PC-3 (cell line): ENCODE data around the gene CARS1. TPM values are rescaled to one million over a fixed set of nuclear protein-coding genes. Genes with fewer than 3 reads are reported as not detected.

Experiments used
- ATAC-seq: fragments of 200-7000 bp; cut with Tn5 transposase; 2 replicates; pipeline ENCODE4 v1.9.1; 2020; ENCODE audit warnings: mild to moderate bottlenecking, moderate library complexity
- BruUV-seq: library from RNA; stranded (reverse); fragments of 400-500 nt; replicated peaks from 2 replicates; lab custom pipeline; 2021; lab: Mats Ljungman, UMichigan
- CTCF ChIA-PET: fragments of 300-600 bp; sonication (Branson Sonifier 250); formaldehyde crosslinking; loops from one replicate; lab custom pipeline; 2022; ENCODE audit warnings: antibody characterized with exemption; lab: Charles Lee
- POLR2A ChIA-PET: fragments of 300-600 bp; sonication (Branson Sonifier 250); formaldehyde crosslinking; loops from one replicate; lab custom pipeline; 2022; ENCODE audit warnings: antibody characterized with exemption; ENCODE audit not compliant: unreplicated experiment; lab: Charles Lee
- DNase-seq: peaks from one replicate; pipeline ENCODE4 v3.0.0-alpha.2; 2015
- H2AFZ ChIP-seq: fragments of 300-600 bp; sonication (generic); 2 replicates; pipeline ENCODE4 v1.6.0; 2016; ENCODE audit warnings: antibody characterized with exemption, low read length
- H3F3A ChIP-seq: fragments of 300-600 bp; sonication (generic); one replicate; pipeline ENCODE4 v1.6.0; 2017; ENCODE audit warnings: antibody characterized with exemption, low read length, control low read depth, mild to moderate bottlenecking; ENCODE audit not compliant: unreplicated experiment
- H3K27ac ChIP-seq: fragments of 300-600 bp; sonication (generic); 2 replicates; pipeline ENCODE4 v1.5.1; 2016; ENCODE audit warnings: mild to moderate bottlenecking, low read length
- H3K27me3 ChIP-seq: fragments of 300-600 bp; sonication (generic); 2 replicates; pipeline ENCODE4 v1.6.1; 2016; ENCODE audit warnings: low read length, mixed read lengths
- H3K36me3 ChIP-seq: fragments of 300-600 bp; sonication (generic); 2 replicates; pipeline ENCODE4 v1.6.1; 2016; ENCODE audit warnings: low read depth, mixed run types, low read length, mixed read lengths
- H3K4me1 ChIP-seq: fragments of 300-600 bp; sonication (generic); 2 replicates; pipeline ENCODE4 v1.5.1; 2016; ENCODE audit warnings: low read length; ENCODE audit not compliant: insufficient read depth
- H3K4me2 ChIP-seq: fragments of 300-600 bp; sonication (generic); 2 replicates; pipeline ENCODE4 v1.6.0; 2016; ENCODE audit warnings: low read length
- H3K4me3 ChIP-seq: fragments of 300-600 bp; sonication (generic); 2 replicates; pipeline ENCODE4 v1.5.1; 2016; ENCODE audit warnings: mild to moderate bottlenecking, low read length, mixed read lengths
- H3K79me2 ChIP-seq: fragments of 300-600 bp; sonication (generic); 2 replicates; pipeline ENCODE4 v1.6.1; 2017; ENCODE audit warnings: low read length, mixed read lengths
- H3K9ac ChIP-seq: fragments of 300-600 bp; sonication (generic); 2 replicates; pipeline ENCODE4 v1.6.0; 2016; ENCODE audit warnings: mild to moderate bottlenecking, low read length
- H3K9me2 ChIP-seq: fragments of 300-600 bp; sonication (generic); replicated peaks from 2 replicates; pipeline ENCODE4 v1.6.1; 2016; ENCODE audit warnings: mixed run types, low read length, mixed read lengths
- H3K9me3 ChIP-seq: fragments of 300-600 bp; sonication (generic); 2 replicates; pipeline ENCODE4 v1.6.1; 2016; ENCODE audit warnings: low read length, mixed read lengths
- H4K20me1 ChIP-seq: fragments of 300-600 bp; sonication (generic); 2 replicates; pipeline ENCODE4 v1.6.1; 2016; ENCODE audit warnings: low read length, mixed read lengths
- EZH2 ChIP-seq: fragments of 300-600 bp; sonication (generic); IDR thresholded peaks from one replicate; pipeline ENCODE4 v1.6.1; 2017; ENCODE audit warnings: antibody characterized with exemption, mild to moderate bottlenecking, low read length; ENCODE audit not compliant: unreplicated experiment
- intact Hi-C: fragments of 100-400 bp; cut with micrococcal nuclease; formaldehyde crosslinking; loops from 2 replicates; pipeline ENCODE4 v1.9.0; 2023
- total RNA-seq: library from RNA; depleted of rRNA; stranded (reverse); fragments of >200 nt; gene quantifications from 2 replicates; pipeline ENCODE4 v1.2.3, GENCODE V29; 2014
- TF ChIP-seq, protein P1 (sequence below): fragments of 300-600 bp; sonication (generic); conservative IDR thresholded peaks from 2 replicates; pipeline ENCODE4 v1.5.1; 2017; ENCODE audit warnings: antibody characterized with exemption, low read depth, mild to moderate bottlenecking, low read length

Gene CARS1
- total RNA-seq, 1 experiment from 2014 or later: 39.7 TPM

DNA sequence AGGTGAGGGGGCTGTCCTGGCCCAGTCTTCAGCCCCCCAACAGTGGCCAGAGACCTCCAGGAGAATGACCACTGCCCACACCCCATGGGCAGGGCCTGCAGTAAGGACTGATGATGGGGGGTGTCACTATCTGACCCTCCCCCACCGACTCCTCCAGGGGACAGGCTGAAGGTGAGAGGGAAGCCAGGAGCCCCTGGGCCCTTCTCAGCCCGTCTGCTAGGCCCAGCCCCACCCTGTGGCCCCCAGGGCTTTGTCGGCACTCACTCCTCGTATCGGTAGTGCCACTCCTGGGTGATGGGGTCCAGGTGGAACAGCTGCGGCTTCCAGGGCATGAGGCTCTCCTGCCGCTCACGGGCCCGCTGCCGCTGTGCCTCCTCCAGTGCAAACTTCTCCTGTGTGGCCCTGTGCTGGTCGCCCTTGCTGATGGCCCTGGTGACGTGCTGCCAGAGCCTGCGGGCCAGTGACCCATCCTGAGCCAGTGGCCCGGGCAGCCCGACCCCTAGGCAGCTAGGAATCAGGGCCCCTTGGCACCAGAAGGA, 35.4 kb upstream of the CARS1 start:
- no TSS peak for BruUV-seq
- POLR2A ChIA-PET: no interaction called here
- TF ChIP-seq, protein P1, sequence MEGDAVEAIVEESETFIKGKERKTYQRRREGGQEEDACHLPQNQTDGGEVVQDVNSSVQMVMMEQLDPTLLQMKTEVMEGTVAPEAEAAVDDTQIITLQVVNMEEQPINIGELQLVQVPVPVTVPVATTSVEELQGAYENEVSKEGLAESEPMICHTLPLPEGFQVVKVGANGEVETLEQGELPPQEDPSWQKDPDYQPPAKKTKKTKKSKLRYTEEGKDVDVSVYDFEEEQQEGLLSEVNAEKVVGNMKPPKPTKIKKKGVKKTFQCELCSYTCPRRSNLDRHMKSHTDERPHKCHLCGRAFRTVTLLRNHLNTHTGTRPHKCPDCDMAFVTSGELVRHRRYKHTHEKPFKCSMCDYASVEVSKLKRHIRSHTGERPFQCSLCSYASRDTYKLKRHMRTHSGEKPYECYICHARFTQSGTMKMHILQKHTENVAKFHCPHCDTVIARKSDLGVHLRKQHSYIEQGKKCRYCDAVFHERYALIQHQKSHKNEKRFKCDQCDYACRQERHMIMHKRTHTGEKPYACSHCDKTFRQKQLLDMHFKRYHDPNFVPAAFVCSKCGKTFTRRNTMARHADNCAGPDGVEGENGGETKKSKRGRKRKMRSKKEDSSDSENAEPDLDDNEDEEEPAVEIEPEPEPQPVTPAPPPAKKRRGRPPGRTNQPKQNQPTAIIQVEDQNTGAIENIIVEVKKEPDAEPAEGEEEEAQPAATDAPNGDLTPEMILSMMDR: no peak
- TF ChIP-seq EZH2: no peak
- H3K4me1 ChIP-seq: peaks cover 31% of the 10 kb centered on the region
- no peaks in the 10 kb centered on the region for H3K9me2 ChIP-seq
- H2AFZ ChIP-seq: no peak overlapping the region
- no peaks in the 10 kb centered on the region for H4K20me1 ChIP-seq
- DNase-seq (no peak), ATAC-seq (no peak)
- no peak overlapping the region for H3K27ac ChIP-seq
- intact Hi-C loops: loop anchor here (1.0 to 5.0 kb wide), 2 partner anchors 35 to 55 kb away; partner anchors contain the start of gene CARS1
- no peaks in the 10 kb centered on the region for H3K9me3 ChIP-seq
- H3K4me3 ChIP-seq: no peak overlapping the region
- H3K4me2 ChIP-seq: no peak overlapping the region
- CTCF ChIA-PET: interaction anchor here (0.7 kb wide), 1 partner anchor 43 kb away, joined by 3 read pairs; no protein-coding TSS in a partner anchor
- no peaks in the 10 kb centered on the region for H3K36me3 ChIP-seq
- H3K79me2 ChIP-seq: no peaks in the 10 kb centered on the region
- H3F3A ChIP-seq: no peaks in the 10 kb centered on the region
- no peak overlapping the region for H3K9ac ChIP-seq
- H3K27me3 ChIP-seq: no peaks in the 10 kb centered on the region

DNA sequence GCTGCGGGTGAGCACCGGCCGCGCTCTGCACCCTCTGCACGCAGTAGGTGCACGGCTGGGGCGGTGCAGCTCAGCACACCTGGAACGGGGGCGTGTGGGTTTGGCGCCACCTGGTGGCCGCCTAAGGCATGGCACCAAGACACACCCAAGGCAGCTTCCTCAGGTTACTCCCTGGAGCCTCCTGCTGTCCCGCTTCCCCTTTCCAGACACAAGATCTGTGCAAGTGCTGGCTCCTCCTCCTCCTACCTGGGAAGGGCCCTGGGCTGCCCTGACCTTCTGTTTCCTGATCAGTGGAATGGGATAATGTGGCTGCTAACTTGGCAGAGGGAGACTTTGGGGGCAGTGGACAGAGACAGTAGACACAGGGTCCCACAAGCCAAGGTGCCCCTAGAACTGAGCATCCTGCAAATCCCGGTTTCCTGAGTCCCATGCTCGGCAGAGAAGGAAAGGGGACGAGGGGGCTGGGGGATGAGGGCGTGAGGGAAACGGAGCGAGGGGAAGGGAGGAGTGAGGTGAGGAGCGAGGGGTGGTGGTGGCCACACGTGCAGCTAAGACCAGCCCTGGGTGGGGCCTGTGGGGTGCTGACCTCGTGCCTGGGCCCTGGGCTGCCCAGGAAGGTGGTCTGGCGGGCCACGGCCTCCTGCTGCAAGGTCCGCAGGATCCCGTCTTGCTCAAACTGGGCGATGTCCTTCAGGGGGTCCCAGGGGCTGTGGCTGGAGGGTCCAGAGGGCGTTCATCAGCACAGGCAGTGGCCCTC, 34.8 kb upstream of the CARS1 start:
- no peak overlapping the region for H3K9ac ChIP-seq
- TF ChIP-seq EZH2: no peak
- TF ChIP-seq, protein P1: peak; percentile 96
- no peak overlapping the region for H2AFZ ChIP-seq
- H3K4me1 ChIP-seq: peaks cover 31% of the 10 kb centered on the region
- no peaks in the 10 kb centered on the region for H4K20me1 ChIP-seq
- no peaks in the 10 kb centered on the region for H3K79me2 ChIP-seq
- ChIA-PET POLR2A (no interaction called here), CTCF (interaction anchor here (0.6 to 2.6 kb wide), 13 partner anchors 16 to 314 kb away, joined by 3 to 27 read pairs (median 4); no protein-coding TSS in a partner anchor)
- H3K9me2 ChIP-seq: no peaks in the 10 kb centered on the region
- no peak overlapping the region for H3K4me3 ChIP-seq
- H3K4me2 ChIP-seq: no peak overlapping the region
- H3K27ac ChIP-seq: no peak overlapping the region
- no peaks in the 10 kb centered on the region for H3K36me3 ChIP-seq
- ATAC-seq (peak; percentile 67), DNase-seq (peak; percentile 88)
- intact Hi-C loops: loop anchor here (1.0 to 5.0 kb wide), 2 partner anchors 35 to 55 kb away; partner anchors contain the start of gene CARS1
- no TSS peak for BruUV-seq
- no peaks in the 10 kb centered on the region for H3K9me3 ChIP-seq
- no peaks in the 10 kb centered on the region for H3K27me3 ChIP-seq
- no peaks in the 10 kb centered on the region for H3F3A ChIP-seq
